Panc1 (cell line): ENCODE measurements around the gene TP53RK. TPM values are rescaled to one million over a fixed set of nuclear protein-coding genes. Genes with fewer than 3 reads are reported as not detected.
A peak's percentile ranks its signal among the peaks of the same experiment; 100 is the strongest.

Experiments
- ATAC-seq: fragments of 200-7000 bp; cut with Tn5 transposase; 2 replicates; pipeline ENCODE4 v1.9.1; 2020; ENCODE audit warnings: mild to moderate bottlenecking, moderate library complexity
- BruUV-seq: library from RNA; stranded (reverse); fragments of 400-500 nt; replicated peaks from 2 replicates; lab custom pipeline; 2021; lab: Mats Ljungman, UMichigan
- CTCF ChIA-PET: fragments of 300-600 bp; sonication (Branson Sonifier 250); formaldehyde crosslinking; loops from one replicate; lab custom pipeline; 2022; ENCODE audit warnings: antibody characterized with exemption; lab: Charles Lee
- POLR2A ChIA-PET: fragments of 300-600 bp; sonication (Branson Sonifier 250); formaldehyde crosslinking; loops from one replicate; lab custom pipeline; 2022; ENCODE audit warnings: antibody characterized with exemption; lab: Charles Lee
- DNase-seq: peaks from one replicate; pipeline ENCODE4 v3.0.0-alpha.2; 2010; ENCODE audit warnings: low read depth, low spot score
- H3K27ac ChIP-seq: 2 replicates; pipeline ENCODE4 v1.5.1; 2011; ENCODE audit warnings: mild to moderate bottlenecking, low read length, inconsistent platforms
- H3K27me3 ChIP-seq: fragments of 200-500 bp; sonication (Bioruptor generic); 2 replicates; pipeline ENCODE4 v1.6.0; 2014; ENCODE audit warnings: low read length, inconsistent platforms; ENCODE audit not compliant: control insufficient read depth, insufficient read depth
- H3K36me3 ChIP-seq: fragments of 200-500 bp; sonication (Bioruptor generic); 2 replicates; pipeline ENCODE4 v1.5.1; 2014; ENCODE audit warnings: inconsistent platforms, mild to moderate bottlenecking, low read length, moderate library complexity; ENCODE audit not compliant: control insufficient read depth, insufficient read depth
- H3K4me1 ChIP-seq: 2 replicates; pipeline ENCODE4 v1.5.1; 2011; ENCODE audit warnings: inconsistent platforms, mild to moderate bottlenecking, low read length, moderate library complexity; ENCODE audit not compliant: control insufficient read depth, insufficient read depth
- H3K4me3 ChIP-seq, 2 experiments: 2 replicates each; pipeline ENCODE4 v1.5.1; 2011 to 2012; ENCODE audit warnings: low read depth in 2 of 2, low read length in 2 of 2, mild to moderate bottlenecking in 2 of 2, inconsistent platforms in 1 of 2, moderate library complexity in 1 of 2
- H3K9me3 ChIP-seq: fragments of 200-500 bp; sonication (Bioruptor generic); 2 replicates; pipeline ENCODE4 v1.5.1; 2014; ENCODE audit warnings: low read depth, mild to moderate bottlenecking, inconsistent platforms, low read length, moderate library complexity; ENCODE audit not compliant: control insufficient read depth, insufficient read depth
- POLR2AphosphoS5 ChIP-seq: IDR thresholded peaks from 2 replicates; pipeline ENCODE4 v1.6.1; 2012; ENCODE audit warnings: mild to moderate bottlenecking, low read depth, low read length, moderate library complexity
- SIN3A ChIP-seq: IDR thresholded peaks from 2 replicates; pipeline ENCODE4 v1.6.1; 2012; ENCODE audit warnings: low read depth, mild to moderate bottlenecking, low read length, moderate library complexity, borderline replicate concordance; ENCODE audit not compliant: insufficient read depth
- TCF7L2 ChIP-seq: IDR thresholded peaks from 2 replicates; pipeline ENCODE4 v1.6.1; 2011; ENCODE audit warnings: mild to moderate bottlenecking, low read depth, low read length, inconsistent platforms
- in situ Hi-C: cut with HindIII; loops from 2 replicates; pipeline ENCODE4 v1.10.0; 2016; ENCODE audit warnings: low sequenced_read_pairs, low pct_unique_long_range_greater_than_20kb
- intact Hi-C: fragments of 100-400 bp; cut with micrococcal nuclease; formaldehyde crosslinking; loops from one replicate; pipeline ENCODE4 v1.10.0; 2022; ENCODE audit not compliant: unreplicated experiment
- total RNA-seq: library from RNA; stranded (reverse); gene quantifications from one replicate; pipeline ENCODE4 v1.2.1, GENCODE V29; 2021; ENCODE audit not compliant: unreplicated experiment
- TF ChIP-seq, protein P1 (sequence below): fragments of 450-650 bp; IDR thresholded peaks from 2 replicates; pipeline ENCODE4 v1.5.1; 2017; ENCODE audit warnings: mild to moderate bottlenecking
- TF ChIP-seq, protein P2 (sequence below), 2 experiments: IDR thresholded peaks; 2 replicates each; pipeline ENCODE4 v1.6.1; 2011 to 2012; ENCODE audit warnings: low read depth in 2 of 2, control low read depth in 1 of 2, low read length in 1 of 2, mild to moderate bottlenecking in 1 of 2, moderate library complexity in 1 of 2; ENCODE audit not compliant: insufficient read depth in 1 of 2

The TP53RK gene
- total RNA-seq, 1 experiment from 2014 or later = 13.7 TPM

DNA sequence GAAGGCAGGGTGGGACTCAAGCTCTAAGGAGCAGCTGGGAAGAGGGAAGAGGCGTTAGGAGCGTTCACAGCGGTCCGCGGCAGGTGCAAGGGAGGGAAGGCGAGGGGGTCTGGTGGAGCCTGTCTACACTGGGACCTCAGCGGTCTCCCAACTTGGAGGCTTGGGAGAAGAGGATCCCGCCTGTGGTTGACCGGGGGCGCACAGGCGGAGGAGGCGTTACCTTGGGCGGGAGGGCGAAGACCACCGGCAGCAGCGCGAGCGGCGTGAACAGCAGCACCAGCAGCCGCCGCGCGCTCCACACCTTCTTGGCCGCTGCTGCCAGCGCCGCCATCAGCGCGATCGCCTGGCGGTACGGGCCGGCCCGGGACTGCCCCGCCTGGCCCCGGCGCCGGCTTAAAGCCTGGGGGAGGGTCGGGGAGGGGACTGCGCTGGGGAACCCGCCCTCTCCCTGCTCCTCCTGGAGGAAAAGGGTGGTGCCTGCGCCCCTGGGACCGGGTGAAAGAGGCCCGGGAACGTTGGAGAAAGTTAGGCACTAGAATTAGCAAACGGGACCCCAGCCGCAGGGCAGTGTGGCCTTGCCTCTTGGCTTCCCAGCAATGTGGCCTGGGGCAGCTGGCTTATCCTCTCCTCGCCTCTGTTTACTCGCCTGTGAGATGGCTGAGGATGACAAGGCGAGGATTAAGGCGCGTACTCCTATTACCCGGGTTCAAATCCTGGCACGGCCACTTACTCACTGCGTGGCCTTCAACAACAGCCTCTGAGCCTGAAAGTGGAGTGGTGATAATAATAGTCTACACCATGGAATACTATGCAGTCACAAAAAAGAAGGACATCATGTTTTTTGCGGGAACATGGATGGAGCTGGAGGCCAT is 37.9 kb downstream of the TP53RK start, which contains the start of gene SLC13A3 (continued):
- no peak for TF ChIP-seq SIN3A

DNA sequence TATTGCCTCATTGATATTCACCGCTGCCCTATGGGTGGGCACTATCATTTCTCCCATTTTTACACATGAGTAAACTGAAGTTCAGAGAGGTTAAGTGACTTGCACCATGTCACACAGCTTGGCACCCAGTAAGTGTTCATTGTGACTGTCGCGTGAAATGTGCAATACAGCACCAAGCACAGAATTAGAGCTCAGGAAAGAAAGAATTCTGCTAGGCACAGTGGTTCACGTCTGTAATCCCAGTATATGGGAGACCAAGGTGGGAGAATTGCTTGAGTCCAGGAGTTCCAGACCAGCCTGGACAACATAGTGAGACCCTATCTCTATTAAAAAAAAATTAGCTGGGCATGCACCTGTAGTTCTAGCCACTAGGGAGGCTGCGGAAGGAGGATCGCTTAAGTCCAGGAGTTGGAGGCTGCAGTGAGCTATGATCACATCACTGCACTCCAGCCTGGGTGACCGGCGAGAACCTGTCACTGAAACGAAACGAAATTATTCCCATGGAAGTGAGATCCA is 38.6 kb downstream of the TP53RK start:
- peaks cover 29% of the 10 kb centered on the region for H3K27me3 ChIP-seq
- no peaks in the 10 kb centered on the region for H3K36me3 ChIP-seq
- H3K9me3 ChIP-seq = no peaks in the 10 kb centered on the region
- in situ Hi-C loops = no loop called here
- no peak for DNase-seq
- no peaks in the 10 kb centered on the region for H3K4me1 ChIP-seq
- no peak overlapping the region for H3K27ac ChIP-seq
- TF ChIP-seq POLR2AphosphoS5 (no peak), SIN3A (no peak), TCF7L2 (no peak)
- TF ChIP-seq, protein P1, sequence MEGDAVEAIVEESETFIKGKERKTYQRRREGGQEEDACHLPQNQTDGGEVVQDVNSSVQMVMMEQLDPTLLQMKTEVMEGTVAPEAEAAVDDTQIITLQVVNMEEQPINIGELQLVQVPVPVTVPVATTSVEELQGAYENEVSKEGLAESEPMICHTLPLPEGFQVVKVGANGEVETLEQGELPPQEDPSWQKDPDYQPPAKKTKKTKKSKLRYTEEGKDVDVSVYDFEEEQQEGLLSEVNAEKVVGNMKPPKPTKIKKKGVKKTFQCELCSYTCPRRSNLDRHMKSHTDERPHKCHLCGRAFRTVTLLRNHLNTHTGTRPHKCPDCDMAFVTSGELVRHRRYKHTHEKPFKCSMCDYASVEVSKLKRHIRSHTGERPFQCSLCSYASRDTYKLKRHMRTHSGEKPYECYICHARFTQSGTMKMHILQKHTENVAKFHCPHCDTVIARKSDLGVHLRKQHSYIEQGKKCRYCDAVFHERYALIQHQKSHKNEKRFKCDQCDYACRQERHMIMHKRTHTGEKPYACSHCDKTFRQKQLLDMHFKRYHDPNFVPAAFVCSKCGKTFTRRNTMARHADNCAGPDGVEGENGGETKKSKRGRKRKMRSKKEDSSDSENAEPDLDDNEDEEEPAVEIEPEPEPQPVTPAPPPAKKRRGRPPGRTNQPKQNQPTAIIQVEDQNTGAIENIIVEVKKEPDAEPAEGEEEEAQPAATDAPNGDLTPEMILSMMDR = no peak
- TF ChIP-seq, protein P2, sequence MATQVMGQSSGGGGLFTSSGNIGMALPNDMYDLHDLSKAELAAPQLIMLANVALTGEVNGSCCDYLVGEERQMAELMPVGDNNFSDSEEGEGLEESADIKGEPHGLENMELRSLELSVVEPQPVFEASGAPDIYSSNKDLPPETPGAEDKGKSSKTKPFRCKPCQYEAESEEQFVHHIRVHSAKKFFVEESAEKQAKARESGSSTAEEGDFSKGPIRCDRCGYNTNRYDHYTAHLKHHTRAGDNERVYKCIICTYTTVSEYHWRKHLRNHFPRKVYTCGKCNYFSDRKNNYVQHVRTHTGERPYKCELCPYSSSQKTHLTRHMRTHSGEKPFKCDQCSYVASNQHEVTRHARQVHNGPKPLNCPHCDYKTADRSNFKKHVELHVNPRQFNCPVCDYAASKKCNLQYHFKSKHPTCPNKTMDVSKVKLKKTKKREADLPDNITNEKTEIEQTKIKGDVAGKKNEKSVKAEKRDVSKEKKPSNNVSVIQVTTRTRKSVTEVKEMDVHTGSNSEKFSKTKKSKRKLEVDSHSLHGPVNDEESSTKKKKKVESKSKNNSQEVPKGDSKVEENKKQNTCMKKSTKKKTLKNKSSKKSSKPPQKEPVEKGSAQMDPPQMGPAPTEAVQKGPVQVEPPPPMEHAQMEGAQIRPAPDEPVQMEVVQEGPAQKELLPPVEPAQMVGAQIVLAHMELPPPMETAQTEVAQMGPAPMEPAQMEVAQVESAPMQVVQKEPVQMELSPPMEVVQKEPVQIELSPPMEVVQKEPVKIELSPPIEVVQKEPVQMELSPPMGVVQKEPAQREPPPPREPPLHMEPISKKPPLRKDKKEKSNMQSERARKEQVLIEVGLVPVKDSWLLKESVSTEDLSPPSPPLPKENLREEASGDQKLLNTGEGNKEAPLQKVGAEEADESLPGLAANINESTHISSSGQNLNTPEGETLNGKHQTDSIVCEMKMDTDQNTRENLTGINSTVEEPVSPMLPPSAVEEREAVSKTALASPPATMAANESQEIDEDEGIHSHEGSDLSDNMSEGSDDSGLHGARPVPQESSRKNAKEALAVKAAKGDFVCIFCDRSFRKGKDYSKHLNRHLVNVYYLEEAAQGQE (IDR thresholded peaks at IDR 0.05; ENCODE audit: insufficient read depth in 1 of 2, low read depth in 2 of 2, low read length in 1 of 2) = no peak
- POLR2A ChIA-PET = no interaction called here
- CTCF ChIA-PET = no interaction called here
- intact Hi-C loops = no loop called here
- H3K4me3 ChIP-seq = peak overlapping the region; percentile 24 to 25; a peak in 3 of 4 replicates
- BruUV-seq = no TSS peak
- ATAC-seq = peak; percentile 39; the same call in 1 of the 2 replicates

DNA sequence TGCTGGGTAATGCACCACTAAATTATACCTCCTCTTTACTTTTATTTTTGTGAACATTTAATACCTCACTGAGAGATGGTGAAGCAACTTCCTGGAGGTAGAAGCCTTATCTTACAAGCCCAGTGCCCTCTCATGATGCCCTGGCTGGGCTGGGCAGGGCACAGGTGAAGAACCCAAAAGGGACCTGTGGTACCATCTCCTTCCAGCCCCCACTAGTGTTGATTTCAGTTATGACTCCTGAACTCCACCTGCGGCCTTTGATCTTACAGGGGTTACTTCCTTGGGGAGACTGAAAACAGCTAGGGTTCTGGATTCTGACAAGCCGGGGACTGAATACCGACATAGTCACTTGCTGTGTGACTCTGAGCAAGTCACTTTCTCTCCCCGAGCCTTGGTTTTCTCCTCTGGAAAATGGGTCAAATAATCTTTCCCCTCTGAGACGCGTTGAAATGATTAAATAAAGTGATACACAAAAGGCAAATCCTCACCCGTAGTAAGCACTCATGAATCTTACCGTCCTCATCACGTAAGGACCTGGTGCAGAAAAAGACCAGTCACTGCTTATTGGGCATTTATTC is 39.2 kb downstream of the TP53RK start:
- BruUV-seq = no TSS peak
- ATAC-seq (no peak), DNase-seq (no peak)
- Histone ChIP-seq H3K4me3 (no peak overlapping the region), H3K27me3 (peaks cover 30% of the 10 kb centered on the region), H3K9me3 (no peaks in the 10 kb centered on the region), H3K4me1 (no peaks in the 10 kb centered on the region), H3K36me3 (no peaks in the 10 kb centered on the region), H3K27ac (no peak overlapping the region)
- intact Hi-C loops = no loop called here
- TF ChIP-seq SIN3A = no peak
- TF ChIP-seq, protein P2 (IDR thresholded peaks at IDR 0.05; ENCODE audit: insufficient read depth in 1 of 2, low read depth in 2 of 2, low read length in 1 of 2) = no peak
- TF ChIP-seq, protein P1 = no peak
- ChIA-PET POLR2A (no interaction called here), CTCF (no interaction called here)
- in situ Hi-C loops = no loop called here
